Cerebellar cortex (tissue), 1 donor: ENCODE measurements around the gene SCAPER.
"Not testable (repeated sequence)": the region's sequence is repeated elsewhere in the genome, so short reads cannot be mapped to it uniquely, and the experiment has no call there.

ENCODE experiments used
- DNase-seq: peaks from one replicate; pipeline ENCODE4 v3.0.0-alpha.2; 2015; ENCODE audit warnings: low spot score

Gene SCAPER

DNA sequence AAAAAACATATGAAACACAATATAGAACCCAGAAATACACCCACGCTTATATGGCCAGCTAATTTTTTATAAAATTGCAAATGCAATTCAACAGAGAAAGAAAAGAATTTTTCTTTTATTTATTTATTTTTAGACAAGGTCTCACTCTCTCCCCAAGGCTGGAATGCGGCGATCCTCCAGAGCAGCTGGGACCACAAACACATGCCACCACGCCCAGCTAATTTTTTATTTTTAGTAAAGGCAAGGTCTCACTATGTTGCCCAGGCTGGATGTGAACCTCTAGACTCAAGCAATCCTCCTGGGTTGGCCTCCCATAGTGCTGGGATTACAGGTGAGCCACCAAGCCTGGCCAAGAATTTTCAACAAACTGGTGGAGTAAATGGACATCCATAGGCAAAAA, 117.9 kb downstream of the SCAPER start:
- DNase-seq = no peak

DNA sequence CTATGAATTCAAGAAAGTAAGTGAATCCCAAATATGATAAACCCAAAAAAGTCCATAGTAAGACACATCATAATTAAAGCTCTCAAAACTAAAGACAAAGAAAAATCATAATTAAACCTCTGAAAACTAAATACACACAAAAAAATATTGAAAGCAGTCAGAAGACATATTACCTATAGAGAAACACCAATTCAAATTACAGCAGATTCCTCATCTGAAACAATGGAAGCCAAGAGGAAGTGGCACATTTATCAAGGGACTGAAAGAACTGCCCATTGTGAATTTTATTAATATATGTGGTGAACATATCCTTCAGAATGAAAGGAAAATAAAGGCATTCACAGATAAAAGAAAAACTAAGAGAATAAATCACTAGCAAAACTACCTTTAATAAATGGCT, 128.2 kb downstream of the SCAPER start:
- no peak for DNase-seq

DNA sequence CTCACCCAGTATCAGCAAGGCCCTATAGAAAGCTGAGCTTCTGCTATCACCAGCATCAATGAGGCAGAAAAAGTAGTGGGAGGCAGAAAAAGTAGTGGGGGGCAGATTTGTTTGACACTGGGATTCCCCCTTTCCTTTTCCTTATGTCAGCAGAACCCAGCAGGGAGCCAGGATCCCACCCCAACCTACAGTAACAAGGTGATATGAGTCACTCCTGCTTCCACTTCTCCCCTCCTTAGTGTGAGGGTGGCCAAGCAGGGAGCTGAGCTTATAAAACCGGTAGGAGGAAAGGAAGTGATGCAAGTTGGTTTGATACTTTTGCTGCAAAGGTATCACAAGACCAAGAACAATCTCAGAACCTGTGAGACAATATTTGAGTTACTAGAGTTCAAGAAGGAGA, 128.7 kb downstream of the SCAPER start:
- DNase-seq = no peak

DNA sequence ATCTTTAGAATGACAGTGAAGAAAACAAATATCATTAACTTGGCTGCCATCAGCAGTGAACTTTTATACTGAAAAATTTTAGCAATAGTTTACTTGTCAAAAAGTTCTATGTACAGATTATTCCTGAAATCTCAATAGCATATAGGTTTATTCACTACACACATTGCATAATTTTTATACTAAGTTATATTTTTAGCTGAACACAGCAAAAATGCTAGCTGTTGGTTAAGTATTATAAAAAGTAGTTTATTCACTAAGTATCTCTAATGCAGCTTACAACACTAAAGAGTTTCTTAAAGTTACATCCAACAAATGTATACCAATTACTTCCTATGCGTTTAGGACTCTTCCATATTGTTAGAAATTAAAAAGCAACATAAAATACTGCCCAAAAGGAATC, 131.9 kb downstream of the SCAPER start:
- DNase-seq = no peak

DNA sequence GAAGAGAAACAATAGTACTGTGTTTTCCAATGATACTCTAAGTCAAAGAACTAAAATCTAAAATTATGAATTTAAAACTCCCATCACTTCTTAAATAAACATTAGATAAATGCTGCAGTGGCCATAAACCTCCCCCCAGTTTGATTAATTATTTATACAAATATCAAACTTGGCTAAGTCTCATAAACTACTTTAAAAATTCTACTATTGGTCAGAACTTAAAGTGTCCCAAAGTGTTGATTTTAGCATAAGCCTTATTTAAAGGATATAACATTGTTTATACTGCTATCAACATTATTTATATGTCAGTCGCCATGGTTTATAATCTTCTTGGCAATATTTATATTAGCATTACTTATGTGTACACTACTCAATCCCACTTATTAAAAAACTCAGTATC, 132.4 kb downstream of the SCAPER start:
- DNase-seq = no peak

DNA sequence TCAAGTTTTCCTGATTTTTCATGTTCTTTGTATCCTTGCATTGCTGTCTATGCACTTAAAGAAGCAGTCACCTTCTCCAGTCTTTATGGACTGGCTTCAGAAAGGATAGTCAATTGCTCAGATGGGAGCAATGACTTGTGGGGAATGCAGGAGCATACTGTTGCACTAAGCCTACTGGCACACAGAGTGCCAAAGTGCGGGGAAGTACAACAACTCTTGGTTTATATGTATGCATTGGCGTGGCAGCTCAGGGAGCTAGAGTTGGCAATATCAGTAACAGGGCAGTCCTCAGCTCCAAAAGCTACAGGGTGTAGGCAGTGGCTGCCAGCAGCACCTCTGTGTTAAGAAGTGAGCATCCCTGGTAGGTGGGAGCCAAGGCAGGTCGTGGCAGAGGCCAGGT, 141.1 kb downstream of the SCAPER start:
- DNase-seq = no peak

DNA sequence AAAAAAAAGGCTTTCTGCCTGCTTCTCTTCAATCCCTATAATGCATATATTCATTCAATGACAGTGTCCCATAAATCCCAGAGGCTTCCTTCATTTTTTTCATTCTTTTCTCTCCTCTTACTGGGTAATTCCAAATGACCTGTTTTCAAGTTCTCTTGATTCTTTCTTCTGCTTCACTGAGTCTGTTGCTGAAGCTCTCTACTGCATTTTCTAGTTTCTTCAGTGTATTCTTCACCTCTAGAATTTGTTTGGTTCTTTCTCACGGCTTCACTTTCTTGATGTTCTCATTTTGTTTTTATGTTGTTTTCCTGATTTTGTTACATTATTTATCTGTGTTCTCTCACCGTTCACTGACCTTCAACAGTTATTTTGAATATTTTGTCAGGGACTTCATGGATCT, 141.6 kb downstream of the SCAPER start:
- no peak for DNase-seq

DNA sequence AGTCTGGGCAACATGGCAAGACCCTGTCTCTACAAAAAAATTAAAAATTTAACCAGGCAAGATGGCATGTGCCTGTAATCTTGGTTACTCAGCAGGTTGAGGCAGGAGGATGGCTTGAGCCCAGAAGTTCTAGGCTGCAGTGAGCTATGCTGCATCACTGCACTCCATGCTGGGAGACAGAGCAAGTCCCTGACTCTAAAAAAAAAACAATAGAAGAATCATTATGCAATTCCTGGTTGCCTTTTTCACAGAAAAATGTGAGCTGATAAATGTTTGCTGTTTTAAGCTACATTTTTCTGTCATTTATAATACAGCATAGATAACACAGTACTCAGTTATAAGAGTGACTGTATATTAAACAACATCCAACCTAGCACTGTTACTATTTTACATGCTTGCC, 148.8 kb downstream of the SCAPER start:
- DNase-seq = no peak

DNA sequence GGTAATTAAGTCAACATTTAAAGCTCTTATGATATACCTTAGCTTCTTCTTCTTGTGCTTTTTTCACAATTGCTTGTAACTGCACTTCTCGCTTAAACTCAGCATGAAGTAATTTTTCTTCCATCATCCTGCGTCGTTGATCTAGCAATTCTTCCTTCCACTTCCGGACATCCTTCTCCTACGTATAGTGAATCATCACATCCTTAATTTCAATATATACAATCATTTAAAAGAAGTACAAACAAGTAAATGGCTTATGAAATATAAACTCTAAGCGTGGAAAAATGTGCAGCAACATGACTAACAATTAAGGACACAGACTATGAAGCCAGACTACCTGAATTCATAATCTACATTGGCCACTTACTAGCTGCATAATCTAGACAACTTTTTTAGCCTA, 151.4 kb downstream of the SCAPER start:
- DNase-seq = no peak

DNA sequence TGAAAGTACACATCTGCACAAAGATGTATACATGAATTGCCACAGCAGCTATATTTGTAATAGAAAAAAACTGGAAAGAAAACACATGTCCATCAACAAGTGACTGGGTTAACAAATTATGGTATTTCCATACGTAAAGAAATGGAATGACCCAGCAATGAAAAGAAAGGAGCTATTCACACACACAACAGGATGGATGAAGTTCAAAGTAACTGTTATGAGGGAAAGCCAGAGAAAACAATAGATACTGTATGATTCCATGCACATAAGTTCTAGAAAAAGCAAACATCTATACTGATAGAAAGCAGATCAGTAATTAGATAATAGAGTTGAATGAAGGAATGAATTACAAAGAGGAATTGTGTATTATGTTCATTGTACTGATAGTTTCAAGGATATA, 152.0 kb downstream of the SCAPER start:
- DNase-seq = no peak

DNA sequence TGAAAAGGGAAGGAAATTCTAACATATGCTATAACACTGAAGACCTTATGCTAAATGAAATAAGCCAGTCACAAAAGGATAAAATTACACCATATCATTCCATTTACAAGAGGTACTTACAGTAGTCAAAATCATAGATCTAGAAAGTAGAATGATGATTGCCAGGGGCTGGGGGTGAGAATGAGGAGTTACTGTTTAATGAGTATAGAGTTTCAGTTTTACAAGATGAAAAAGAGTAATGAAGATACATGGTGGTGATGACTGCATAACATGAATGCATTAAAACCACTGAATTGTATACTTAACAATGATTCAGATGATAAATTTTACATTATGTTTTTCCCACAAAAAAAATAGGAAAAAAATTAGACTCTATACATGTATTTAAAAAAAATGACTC, 152.6 kb downstream of the SCAPER start:
- DNase-seq = no peak

DNA sequence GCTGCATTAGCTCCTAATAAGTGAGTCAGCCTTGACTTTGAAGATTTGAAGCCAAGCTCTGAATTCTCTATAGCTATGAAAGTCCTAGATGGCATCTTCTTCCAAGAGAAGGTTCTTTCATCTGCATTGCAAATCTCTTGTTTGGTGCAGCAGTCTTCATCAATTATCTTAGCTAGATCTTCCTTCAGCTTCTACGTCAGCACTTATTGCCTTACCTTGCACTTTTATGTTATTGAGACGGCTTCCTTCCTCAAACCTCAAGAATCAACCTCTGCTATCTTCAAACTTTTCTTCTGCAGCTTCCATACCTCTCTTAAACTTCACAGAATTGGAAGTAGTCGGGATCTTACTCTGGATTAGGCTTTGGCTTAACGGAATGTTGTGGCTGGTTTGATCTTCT, 167.6 kb downstream of the SCAPER start:
- no peak for DNase-seq

DNA sequence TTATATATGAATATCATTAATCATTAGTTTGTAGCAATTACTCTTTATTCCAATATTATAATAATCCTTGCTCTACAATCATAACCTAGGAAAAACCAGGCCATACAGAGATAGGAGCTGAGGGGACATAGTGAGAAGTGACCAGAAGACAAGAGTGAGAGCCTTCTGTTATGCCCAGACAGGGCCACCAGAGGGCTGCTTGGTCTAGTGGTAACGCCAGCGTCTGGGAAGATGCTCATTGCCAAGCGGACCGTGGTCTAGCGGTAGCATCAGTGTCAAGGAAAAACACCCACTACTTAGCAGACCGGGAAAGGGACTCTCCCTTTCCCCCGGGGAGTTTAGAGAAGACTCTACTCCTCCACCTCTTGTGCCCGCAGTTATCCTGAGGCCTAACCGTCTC, 172.8 kb downstream of the SCAPER start:
- not testable (repeated sequence) for DNase-seq

DNA sequence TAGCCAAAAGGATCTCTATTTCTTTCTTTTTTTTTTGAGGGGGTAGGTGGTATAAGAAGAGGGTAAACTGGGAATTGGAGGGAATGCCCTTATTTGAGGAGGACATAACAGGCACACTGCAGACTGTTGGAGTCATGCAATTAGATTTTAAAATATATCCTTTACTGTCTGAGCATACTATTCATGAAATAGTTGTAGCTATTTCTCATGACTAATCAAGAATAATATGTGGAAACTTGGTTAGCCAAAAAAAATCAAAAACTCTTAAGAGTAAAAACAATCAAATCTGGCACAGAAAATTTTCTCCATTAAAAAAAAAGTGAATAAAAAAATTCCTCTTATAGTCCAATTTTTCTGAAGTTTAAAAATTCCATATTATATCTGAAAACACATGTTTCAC, 174.9 kb downstream of the SCAPER start:
- no peak for DNase-seq

DNA sequence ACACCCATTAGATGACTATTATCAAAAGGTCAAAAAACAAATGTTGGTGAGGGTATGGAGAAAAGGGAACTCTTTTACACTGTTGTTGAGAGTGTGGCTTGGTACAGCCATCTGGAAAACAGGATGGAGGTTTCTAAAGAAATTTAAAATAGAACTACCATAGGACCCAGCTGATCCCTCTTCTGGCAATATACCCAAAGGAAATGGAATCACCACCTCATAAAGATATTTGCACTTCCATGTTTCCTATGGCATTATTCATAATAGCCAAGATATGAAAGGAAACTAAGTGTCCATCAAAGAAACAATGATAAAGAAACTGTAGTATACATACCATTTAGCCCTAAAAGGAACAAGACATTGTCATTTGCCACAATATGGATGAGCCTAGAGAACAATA, 186.3 kb downstream of the SCAPER start:
- DNase-seq = no peak

DNA sequence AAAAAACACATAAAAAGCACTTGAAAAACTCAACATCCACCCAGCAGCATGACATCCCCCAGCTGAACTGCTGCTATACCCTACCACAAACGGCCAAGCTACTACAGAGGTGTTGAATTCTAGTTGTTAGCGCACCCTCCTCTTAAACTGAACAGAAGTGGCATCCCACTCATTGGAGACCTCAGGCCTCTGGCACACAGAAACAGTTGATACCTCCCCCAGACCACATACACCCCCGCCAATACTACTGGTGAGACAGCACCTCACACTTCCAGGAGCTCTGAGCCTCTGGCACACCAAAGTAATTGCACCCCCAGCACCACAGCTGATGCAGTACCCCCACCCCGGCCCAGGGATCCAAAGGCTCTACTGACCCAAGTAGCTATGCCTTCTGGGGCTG, 190.2 kb downstream of the SCAPER start:
- DNase-seq = no peak

DNA sequence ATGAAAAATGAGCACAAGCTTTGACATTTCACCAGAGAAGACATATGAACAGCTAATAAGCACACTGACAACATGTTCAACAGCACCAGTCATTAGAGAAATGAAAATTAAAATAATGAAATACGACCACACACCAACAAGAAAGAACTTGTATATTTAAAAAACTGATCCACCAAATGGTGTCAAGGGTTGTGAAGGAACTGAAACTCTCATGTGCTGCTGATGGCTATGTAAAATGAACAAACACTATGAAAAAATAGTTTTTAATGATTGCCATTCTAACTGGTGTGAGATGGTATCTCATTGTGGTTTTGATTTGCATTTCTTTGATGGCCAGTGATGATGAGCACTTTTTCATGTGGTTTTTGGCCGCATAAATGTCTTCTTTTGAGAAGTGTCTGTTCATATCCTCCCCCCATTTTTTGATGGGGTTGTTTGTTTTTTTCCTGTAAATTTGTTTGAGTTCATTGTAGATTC, 193.8 kb downstream of the SCAPER start:
- no peak for DNase-seq

DNA sequence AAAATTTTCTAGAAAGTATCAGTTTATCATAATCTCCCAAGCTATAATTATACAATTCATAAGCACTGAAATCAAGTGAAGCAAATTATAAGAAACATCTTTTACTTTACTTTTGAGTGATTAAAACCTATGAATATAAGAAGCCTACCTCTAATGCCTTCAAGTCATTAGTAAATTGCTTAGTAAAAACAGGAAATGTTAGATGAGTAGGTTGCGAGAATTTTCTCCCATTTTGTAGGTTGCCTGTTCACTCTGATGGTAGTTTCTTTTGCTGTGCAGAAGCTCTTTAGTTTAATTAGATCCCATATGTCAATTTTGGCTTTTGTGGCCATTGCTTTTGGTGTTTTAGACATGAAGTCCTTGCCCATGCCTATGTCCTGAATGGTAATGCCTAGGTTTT, 201.1 kb downstream of the SCAPER start:
- not testable (repeated sequence) for DNase-seq

DNA sequence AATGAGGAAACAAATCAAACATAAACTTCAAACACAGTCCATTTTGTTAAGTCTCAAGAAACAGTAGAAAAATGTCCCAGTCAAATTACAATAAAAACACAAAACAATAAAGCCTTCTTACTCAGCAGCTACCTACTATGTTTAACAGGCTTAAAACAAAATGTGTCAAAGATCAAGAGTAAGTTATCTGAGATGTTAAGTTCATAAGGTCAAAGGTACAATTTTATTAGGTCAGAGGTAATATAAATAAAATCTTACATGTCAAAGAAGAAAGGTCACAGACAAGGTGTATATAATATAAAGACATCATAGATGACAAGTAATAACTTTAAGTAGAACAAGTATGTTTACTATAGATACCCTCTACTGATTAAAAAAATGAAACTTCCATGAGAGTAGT, 208.3 kb downstream of the SCAPER start:
- DNase-seq = no peak

DNA sequence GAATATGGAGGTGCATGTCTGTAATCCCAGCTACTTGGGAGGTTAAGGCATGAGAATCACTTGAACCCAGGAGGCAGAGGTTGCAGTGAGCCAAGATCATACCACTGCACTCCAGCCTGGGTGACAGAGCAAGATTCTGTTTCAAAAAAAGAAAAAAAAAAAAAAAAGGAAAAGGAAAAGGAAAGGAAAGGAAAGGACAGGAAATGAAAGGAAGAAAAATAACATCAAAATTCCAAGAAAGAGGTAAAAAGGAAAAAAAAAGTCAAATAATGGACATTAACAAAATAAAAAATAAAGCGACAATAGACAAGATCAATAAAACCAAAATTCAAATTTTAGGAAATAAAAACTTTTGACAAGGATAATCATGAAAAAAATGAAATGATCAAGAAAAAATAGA, 212.6 kb downstream of the SCAPER start:
- DNase-seq = not testable (repeated sequence)

DNA sequence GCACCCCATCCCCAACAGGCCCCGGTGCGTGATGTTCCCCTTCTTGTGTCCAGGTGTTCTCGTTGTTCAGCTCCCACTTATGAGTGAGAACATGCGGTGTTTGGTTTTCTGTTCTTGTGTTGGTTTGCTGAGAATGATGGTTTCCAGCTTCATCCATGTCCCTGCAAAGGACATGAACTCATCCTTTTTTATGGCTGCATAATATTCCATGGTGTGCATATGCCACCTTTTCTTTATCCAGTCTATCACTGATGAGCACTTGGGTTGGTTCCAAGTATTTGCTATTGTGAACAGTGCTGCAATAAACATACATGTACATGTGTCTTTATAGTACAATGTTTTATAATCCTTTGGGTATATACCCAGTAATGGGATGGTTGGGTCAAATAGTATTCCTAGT, 217.5 kb downstream of the SCAPER start:
- not testable (repeated sequence) for DNase-seq

DNA sequence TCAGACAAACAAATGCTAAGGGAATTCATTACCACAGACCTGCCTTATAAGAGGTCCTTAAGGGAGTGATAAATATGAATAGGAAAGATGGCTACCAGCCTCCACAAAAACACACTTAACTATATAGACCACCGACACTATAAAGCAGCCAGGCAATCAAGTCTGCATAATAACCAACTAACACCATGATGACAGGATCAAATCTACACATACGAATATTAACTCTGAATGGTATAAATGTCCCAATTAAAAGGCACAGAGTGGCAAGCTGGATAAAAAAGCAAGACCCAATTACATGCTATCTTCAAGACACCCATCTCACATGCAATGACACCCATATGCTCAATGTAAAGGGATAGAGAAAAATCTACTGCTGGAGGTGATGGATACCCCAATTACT, 221.1 kb downstream of the SCAPER start:
- no peak for DNase-seq

DNA sequence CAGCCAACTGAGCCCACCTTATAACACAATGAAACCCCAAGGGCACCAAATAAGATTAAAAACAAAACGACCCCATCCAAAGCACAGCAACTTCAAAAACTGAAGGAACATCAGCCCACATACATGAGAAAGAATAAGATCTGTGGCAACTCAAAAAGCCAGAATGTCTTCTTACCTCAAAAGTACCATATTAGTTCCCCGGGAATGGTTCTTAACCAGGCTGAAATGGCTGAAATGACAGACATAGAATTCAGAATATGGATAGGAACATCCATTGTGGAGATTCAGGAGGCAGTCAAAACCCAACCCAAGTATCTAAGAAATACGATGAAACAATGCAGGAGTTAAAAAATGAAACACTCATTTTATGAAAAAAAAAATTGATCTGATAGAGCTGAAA, 222.3 kb downstream of the SCAPER start:
- no peak for DNase-seq

DNA sequence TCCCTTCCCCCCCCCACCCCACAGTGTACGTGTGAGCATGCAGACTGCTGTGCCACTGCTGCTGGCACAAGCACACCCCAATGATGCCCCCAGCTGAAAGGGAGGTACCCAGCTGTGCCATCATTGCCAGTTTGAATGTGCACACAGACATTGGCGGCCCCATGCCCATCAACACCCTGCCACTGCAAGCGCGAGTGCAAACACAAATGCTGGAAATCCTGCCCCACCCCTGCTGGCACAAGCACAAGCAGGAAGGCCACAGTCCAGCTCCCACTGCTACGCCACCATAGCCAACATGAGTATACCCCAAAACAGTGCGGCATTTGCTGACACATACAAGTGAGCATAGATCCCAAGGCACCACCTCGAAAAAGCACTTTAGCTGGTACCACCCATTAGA, 222.9 kb downstream of the SCAPER start:
- no peak for DNase-seq

DNA sequence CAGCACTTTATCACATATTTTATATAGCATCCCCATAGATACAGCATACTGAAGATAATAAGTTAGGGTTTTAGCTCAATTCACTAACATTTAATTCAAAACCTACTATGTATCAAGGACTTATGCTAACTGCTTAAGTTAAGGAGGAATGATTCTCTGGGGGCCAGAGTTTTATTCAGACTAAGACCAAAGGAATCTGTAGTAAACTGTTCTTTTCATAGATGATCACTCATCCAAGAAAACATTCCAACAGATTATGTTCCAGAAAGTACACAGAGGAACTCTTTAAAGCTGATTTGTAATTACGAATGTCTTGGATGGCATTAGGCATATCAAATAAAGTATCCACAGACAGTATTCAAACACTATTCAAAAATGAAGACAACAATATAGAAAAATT, 226.4 kb downstream of the SCAPER start:
- no peak for DNase-seq
